ENCODE results near the gene CADM1.

Gene CADM1

DNA sequence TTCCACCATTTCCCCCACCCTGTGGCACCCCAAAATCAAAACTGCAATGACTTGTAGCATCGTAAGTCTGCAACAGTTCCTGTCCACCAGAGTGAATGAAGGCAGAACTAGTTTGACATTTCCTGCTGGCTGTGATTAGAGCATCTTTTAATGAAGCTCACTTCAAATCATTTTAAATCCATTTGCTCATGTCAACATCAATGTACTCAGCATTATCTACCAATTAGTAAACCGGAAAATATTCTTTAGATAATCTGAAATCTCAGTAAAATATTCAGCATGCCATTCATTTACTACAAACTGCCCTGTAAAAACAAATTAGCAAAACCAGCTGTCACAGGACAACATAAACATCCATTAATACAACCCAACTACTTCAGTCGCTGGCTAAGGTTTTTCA lies 38.1 kb downstream of the CADM1 start:
- H3K79me2 ChIP-seq (ENCODE audit: low read length): peaks cover 93% of the 10 kb centered on the region
- H3K36me3 ChIP-seq (replicated peaks; ENCODE audit: insufficient read depth, low read length): no peaks in the 10 kb centered on the region; the same call in 1 of the 2 replicates
- no peak overlapping the region for H2AFZ ChIP-seq (ENCODE audit: low read length)
- no peaks in the 10 kb centered on the region; the same call in 1 of the 2 replicates for H4K20me1 ChIP-seq (ENCODE audit: insufficient read depth, low read length)
- H3K9me3 ChIP-seq (replicated peaks; ENCODE audit: insufficient read depth, low read length): no peaks in the 10 kb centered on the region
- peaks cover 15% of the 10 kb centered on the region for H3F3A ChIP-seq (ENCODE audit: insufficient read depth, low read length)
- peaks cover 30% of the 10 kb centered on the region for H3K4me1 ChIP-seq (ENCODE audit: low read length)
- no peaks in the 10 kb centered on the region for H3K9me2 ChIP-seq (replicated peaks; ENCODE audit: insufficient read depth, low read length)
- H3K27me3 ChIP-seq (replicated peaks; ENCODE audit: insufficient read depth, low read length): no peaks in the 10 kb centered on the region
- no peak overlapping the region for H3K27ac ChIP-seq (ENCODE audit: low read length)
- no peak for DNase-seq
- H3K4me3 ChIP-seq (ENCODE audit: low read length): no peak overlapping the region
- TF ChIP-seq EZH2phosphoT487 (IDR thresholded peaks at IDR 0.05; ENCODE audit: low read length) (no peak), EZH2 (optimal IDR thresholded peaks at IDR 0.05; ENCODE audit: low read depth, low read length) (no peak)
- TF ChIP-seq, protein P1, sequence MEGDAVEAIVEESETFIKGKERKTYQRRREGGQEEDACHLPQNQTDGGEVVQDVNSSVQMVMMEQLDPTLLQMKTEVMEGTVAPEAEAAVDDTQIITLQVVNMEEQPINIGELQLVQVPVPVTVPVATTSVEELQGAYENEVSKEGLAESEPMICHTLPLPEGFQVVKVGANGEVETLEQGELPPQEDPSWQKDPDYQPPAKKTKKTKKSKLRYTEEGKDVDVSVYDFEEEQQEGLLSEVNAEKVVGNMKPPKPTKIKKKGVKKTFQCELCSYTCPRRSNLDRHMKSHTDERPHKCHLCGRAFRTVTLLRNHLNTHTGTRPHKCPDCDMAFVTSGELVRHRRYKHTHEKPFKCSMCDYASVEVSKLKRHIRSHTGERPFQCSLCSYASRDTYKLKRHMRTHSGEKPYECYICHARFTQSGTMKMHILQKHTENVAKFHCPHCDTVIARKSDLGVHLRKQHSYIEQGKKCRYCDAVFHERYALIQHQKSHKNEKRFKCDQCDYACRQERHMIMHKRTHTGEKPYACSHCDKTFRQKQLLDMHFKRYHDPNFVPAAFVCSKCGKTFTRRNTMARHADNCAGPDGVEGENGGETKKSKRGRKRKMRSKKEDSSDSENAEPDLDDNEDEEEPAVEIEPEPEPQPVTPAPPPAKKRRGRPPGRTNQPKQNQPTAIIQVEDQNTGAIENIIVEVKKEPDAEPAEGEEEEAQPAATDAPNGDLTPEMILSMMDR (IDR thresholded peaks at IDR 0.05; ENCODE audit: low read length): no peak
- H3K4me2 ChIP-seq (ENCODE audit: low read depth, low read length): no peak overlapping the region
- H3K9ac ChIP-seq (ENCODE audit: low read length): no peak overlapping the region

DNA sequence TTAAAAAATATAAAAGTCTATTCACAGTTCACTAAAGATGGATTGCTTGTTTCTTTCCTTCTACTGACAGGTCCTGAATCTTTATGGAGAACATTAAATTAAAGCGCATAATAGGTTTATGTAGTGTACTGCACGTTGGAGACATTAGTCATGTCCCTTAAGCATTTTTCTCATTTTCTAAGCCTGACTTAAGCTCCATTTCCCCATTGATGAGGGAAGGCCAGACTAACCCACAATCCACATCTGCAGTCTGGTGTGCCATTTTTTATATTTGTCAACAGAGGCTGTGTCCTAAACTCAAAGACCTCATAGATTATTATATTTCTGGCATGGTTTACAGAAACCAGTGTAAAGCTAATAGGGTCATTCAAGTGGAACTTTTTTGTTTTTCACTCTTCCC lies 39.9 kb downstream of the CADM1 start:
- H3K4me3 ChIP-seq (ENCODE audit: low read length): no peak overlapping the region
- H3F3A ChIP-seq (ENCODE audit: insufficient read depth, low read length): peaks cover 5% of the 10 kb centered on the region
- no peaks in the 10 kb centered on the region; the same call in 1 of the 2 replicates for H4K20me1 ChIP-seq (ENCODE audit: insufficient read depth, low read length)
- TF ChIP-seq, protein P1 (IDR thresholded peaks at IDR 0.05; ENCODE audit: low read length): no peak
- no peak for TF ChIP-seq EZH2phosphoT487 (IDR thresholded peaks at IDR 0.05; ENCODE audit: low read length)
- no peak for TF ChIP-seq EZH2 (optimal IDR thresholded peaks at IDR 0.05; ENCODE audit: low read depth, low read length)
- no peak overlapping the region for H3K27ac ChIP-seq (ENCODE audit: low read length)
- no peaks in the 10 kb centered on the region; the same call in 1 of the 2 replicates for H3K36me3 ChIP-seq (replicated peaks; ENCODE audit: insufficient read depth, low read length)
- no peaks in the 10 kb centered on the region for H3K9me3 ChIP-seq (replicated peaks; ENCODE audit: insufficient read depth, low read length)
- H3K79me2 ChIP-seq (ENCODE audit: low read length): peaks cover 96% of the 10 kb centered on the region
- no peaks in the 10 kb centered on the region for H3K9me2 ChIP-seq (replicated peaks; ENCODE audit: insufficient read depth, low read length)
- no peak overlapping the region for H2AFZ ChIP-seq (ENCODE audit: low read length)
- H3K27me3 ChIP-seq (replicated peaks; ENCODE audit: insufficient read depth, low read length): no peaks in the 10 kb centered on the region
- DNase-seq: no peak
- H3K9ac ChIP-seq (ENCODE audit: low read length): no peak overlapping the region
- H3K4me1 ChIP-seq (ENCODE audit: low read length): peaks cover 16% of the 10 kb centered on the region
- H3K4me2 ChIP-seq (ENCODE audit: low read depth, low read length): no peak overlapping the region

DNA sequence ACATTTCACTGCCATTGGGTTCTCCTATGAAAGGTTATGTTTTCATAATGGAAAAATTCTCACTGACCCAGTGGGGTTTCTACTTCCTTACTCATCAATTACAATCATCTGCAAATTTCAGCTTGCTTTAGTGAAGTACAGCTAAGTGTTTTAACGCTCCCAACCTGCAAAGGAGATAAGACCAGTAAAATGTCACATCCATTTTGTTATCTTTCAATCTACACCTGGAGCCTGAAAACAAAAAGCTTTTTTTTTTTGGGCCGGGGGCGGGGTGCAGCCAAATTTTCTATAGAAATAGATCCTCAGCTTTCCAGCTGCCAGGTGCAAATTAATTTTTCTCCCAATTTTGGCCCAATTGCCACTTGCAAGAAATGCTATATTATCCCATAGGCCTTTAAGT lies 40.6 kb downstream of the CADM1 start:
- H3K9ac ChIP-seq (ENCODE audit: low read length): no peak overlapping the region
- H3K36me3 ChIP-seq (replicated peaks; ENCODE audit: insufficient read depth, low read length): no peaks in the 10 kb centered on the region; the same call in 1 of the 2 replicates
- H2AFZ ChIP-seq (ENCODE audit: low read length): no peak overlapping the region
- TF ChIP-seq, protein P1 (IDR thresholded peaks at IDR 0.05; ENCODE audit: low read length): no peak
- no peak for TF ChIP-seq EZH2phosphoT487 (IDR thresholded peaks at IDR 0.05; ENCODE audit: low read length)
- H3K4me1 ChIP-seq (ENCODE audit: low read length): peaks cover 10% of the 10 kb centered on the region
- peaks cover 99% of the 10 kb centered on the region for H3K79me2 ChIP-seq (ENCODE audit: low read length)
- no peak for DNase-seq
- H3F3A ChIP-seq (ENCODE audit: insufficient read depth, low read length): no peaks in the 10 kb centered on the region
- no peaks in the 10 kb centered on the region for H3K9me2 ChIP-seq (replicated peaks; ENCODE audit: insufficient read depth, low read length)
- H3K4me2 ChIP-seq (ENCODE audit: low read depth, low read length): no peak overlapping the region
- H3K4me3 ChIP-seq (ENCODE audit: low read length): no peak overlapping the region
- no peaks in the 10 kb centered on the region for H3K9me3 ChIP-seq (replicated peaks; ENCODE audit: insufficient read depth, low read length)
- H4K20me1 ChIP-seq (ENCODE audit: insufficient read depth, low read length): no peaks in the 10 kb centered on the region; the same call in 1 of the 2 replicates
- H3K27me3 ChIP-seq (replicated peaks; ENCODE audit: insufficient read depth, low read length): no peaks in the 10 kb centered on the region
- no peak overlapping the region for H3K27ac ChIP-seq (ENCODE audit: low read length)
